ENCODE data around the gene SRM. TPM values are rescaled to one million over a fixed set of nuclear protein-coding genes. Genes with fewer than 3 reads are reported as not detected.

Gene SRM
- 10 to 100 TPM; 32.0 to 53.9 TPM for total RNA-seq

GRCh38 chr1:11059968-11060830 is at the start of gene SRM:
Gene SRM, minus strand, starts transcription at chr1:11060018. Its CDS starts 75 bp downstream, at chr1:11059943.

GRCh38 chr1:11099310-11100148 is 39.7 kb upstream of the SRM start, which contains the start of gene EXOSC10:
Gene EXOSC10, minus strand, starts transcription at chr1:11099869. Its CDS starts 38 bp downstream, at chr1:11099831.

GRCh38 chr1:11046625-11047365 is 13.0 kb downstream of the SRM start, which contains the start of gene MASP2:
Gene MASP2, minus strand, starts transcription at chr1:11047239. Its CDS starts 32 bp downstream, at chr1:11047207.

GRCh38 chr1:11012260-11013159 is 47.3 kb downstream of the SRM start, which contains the start of gene TARDBP:
Gene TARDBP, plus strand, starts transcription at chr1:11012654. Its CDS starts 1,074 bp downstream, at chr1:11013728.

Other genes starting within 250 kb of the SRM start
- gene TARDBP, start 47.4 kb downstream of the SRM start, total RNA-seq: 100 to 1,000 TPM in 1 of 2 donors, 10 to 100 TPM in 1; 61.6 to 134 TPM
- under 1 TPM in 1 of 2 donors, not detected in 1; under 0.01 TPM for gene MASP2, start 12.8 kb downstream of the SRM start, total RNA-seq
- gene EXOSC10, start 39.9 kb upstream of the SRM start, total RNA-seq: 100 to 1,000 TPM in 1 of 2 donors, 10 to 100 TPM in 1; 90.2 to 109 TPM
- gene ANGPTL7, start 129.3 kb upstream of the SRM start, total RNA-seq: under 1 TPM in 1 of 2 donors, not detected in 1; 0.34 TPM
- 10 to 100 TPM; 47.0 to 48.9 TPM for gene MTOR, start 202.5 kb upstream of the SRM start, total RNA-seq
- 10 to 100 TPM; 14.0 to 14.5 TPM for gene UBIAD1, start 213.2 kb upstream of the SRM start, total RNA-seq

Measured in melanocyte of skin (primary cell).